Measurements from ENCODE around the gene FOXK2. TPM values are rescaled to one million over a fixed set of nuclear protein-coding genes. Genes with fewer than 3 reads are reported as not detected.

FOXK2 gene
- total and polyA plus RNA-seq, 4 donors, result 26.8 to 57.1 (median 46.5) TPM

- WGBS (ENCODE audit: insufficient coverage), result 63% methylated on average over 9 of the region's 9 CpGs
Measured at GRCh38 chr17:82592289-82592766, 72.8 kb downstream of the FOXK2 start.

GRCh38 chr17:82592767-82593589, 73.4 kb downstream of the FOXK2 start:
- 10% methylated on average over 29 of the region's 29 CpGs for WGBS (ENCODE audit: insufficient coverage)
- peak; percentile 57 to 96 (median 75) for DNase-seq (ENCODE audit: low read depth in 4 of 6, low spot score in 6 of 6)
- peak overlapping the region; percentile 52 for H3K4me3 ChIP-seq (ENCODE audit: low read depth, low read length)

More at GRCh38 chr17:82592289-82592766, 72.8 kb downstream of the FOXK2 start:
- no peak for DNase-seq (ENCODE audit: low read depth in 4 of 6, low spot score in 6 of 6)
- Histone ChIP-seq H3K36me3 (ENCODE audit: control insufficient read depth, insufficient read depth, low read length) (peaks cover 75% of the 10 kb centered on the region), H3K4me1 (ENCODE audit: control insufficient read depth, insufficient read depth, low read length) (peaks cover 35% of the 10 kb centered on the region), H3K27ac (ENCODE audit: low read depth, low read length) (peak overlapping the region; percentile 91), H3K27me3 (ENCODE audit: control insufficient read depth, insufficient read depth, low read length) (no peaks in the 10 kb centered on the region), H3K4me3 (ENCODE audit: low read depth, low read length) (no peak overlapping the region), H3K9me3 (ENCODE audit: control insufficient read depth, insufficient read depth, low read length) (no peaks in the 10 kb centered on the region)

GRCh38 chr17:82593590-82594087, 74.1 kb downstream of the FOXK2 start:
- WGBS (ENCODE audit: insufficient coverage), result 46% methylated on average over 27 of the region's 29 CpGs
- Histone ChIP-seq H3K27me3 (ENCODE audit: control insufficient read depth, insufficient read depth, low read length) (no peaks in the 10 kb centered on the region), H3K4me1 (ENCODE audit: control insufficient read depth, insufficient read depth, low read length) (peaks cover 35% of the 10 kb centered on the region), H3K27ac (ENCODE audit: low read depth, low read length) (peak overlapping the region; percentile 91), H3K36me3 (ENCODE audit: control insufficient read depth, insufficient read depth, low read length) (peaks cover 74% of the 10 kb centered on the region), H3K9me3 (ENCODE audit: control insufficient read depth, insufficient read depth, low read length) (no peaks in the 10 kb centered on the region), H3K4me3 (ENCODE audit: low read depth, low read length) (peak overlapping the region; percentile 52)
- DNase-seq (ENCODE audit: low read depth in 4 of 6, low spot score in 6 of 6), result peak in 2 of 6 donors; percentile 31 to 37

More at GRCh38 chr17:82592767-82593589, 73.4 kb downstream of the FOXK2 start:
- Histone ChIP-seq H3K9me3 (ENCODE audit: control insufficient read depth, insufficient read depth, low read length) (no peaks in the 10 kb centered on the region), H3K4me1 (ENCODE audit: control insufficient read depth, insufficient read depth, low read length) (peaks cover 35% of the 10 kb centered on the region), H3K36me3 (ENCODE audit: control insufficient read depth, insufficient read depth, low read length) (peaks cover 74% of the 10 kb centered on the region), H3K27me3 (ENCODE audit: control insufficient read depth, insufficient read depth, low read length) (no peaks in the 10 kb centered on the region), H3K27ac (ENCODE audit: low read depth, low read length) (peak overlapping the region; percentile 91)

- 95% methylated on average over 11 of the region's 11 CpGs for WGBS (ENCODE audit: insufficient coverage)
- DNase-seq (ENCODE audit: low read depth in 4 of 6, low spot score in 6 of 6), result no peak
- Histone ChIP-seq H3K4me1 (ENCODE audit: control insufficient read depth, insufficient read depth, low read length) (peaks cover 35% of the 10 kb centered on the region), H3K36me3 (ENCODE audit: control insufficient read depth, insufficient read depth, low read length) (peaks cover 81% of the 10 kb centered on the region), H3K9me3 (ENCODE audit: control insufficient read depth, insufficient read depth, low read length) (no peaks in the 10 kb centered on the region), H3K4me3 (ENCODE audit: low read depth, low read length) (no peak overlapping the region), H3K27me3 (ENCODE audit: control insufficient read depth, insufficient read depth, low read length) (no peaks in the 10 kb centered on the region), H3K27ac (ENCODE audit: low read depth, low read length) (no peak overlapping the region)
Measured at GRCh38 chr17:82594571-82594970, 75.0 kb downstream of the FOXK2 start.

GRCh38 chr17:82595893-82596292, 76.4 kb downstream of the FOXK2 start:
- H3K27me3 ChIP-seq (ENCODE audit: control insufficient read depth, insufficient read depth, low read length), result no peaks in the 10 kb centered on the region
- DNase-seq (ENCODE audit: low read depth in 4 of 6, low spot score in 6 of 6), result no peak
- H3K9me3 ChIP-seq (ENCODE audit: control insufficient read depth, insufficient read depth, low read length), result no peaks in the 10 kb centered on the region
- H3K4me1 ChIP-seq (ENCODE audit: control insufficient read depth, insufficient read depth, low read length), result peaks cover 32% of the 10 kb centered on the region
- H3K4me3 ChIP-seq (ENCODE audit: low read depth, low read length), result no peak overlapping the region
- H3K36me3 ChIP-seq (ENCODE audit: control insufficient read depth, insufficient read depth, low read length), result peaks cover 84% of the 10 kb centered on the region
- WGBS (ENCODE audit: insufficient coverage), result 92% methylated on average over 17 of the region's 21 CpGs
- no peak overlapping the region for H3K27ac ChIP-seq (ENCODE audit: low read depth, low read length)

GRCh38 chr17:82596296-82596695, 76.8 kb downstream of the FOXK2 start:
- WGBS (ENCODE audit: insufficient coverage), result 90% methylated on average over 15 of the region's 16 CpGs

GRCh38 chr17:82596837-82597672, 77.5 kb downstream of the FOXK2 start:
- H3K36me3 ChIP-seq (ENCODE audit: control insufficient read depth, insufficient read depth, low read length), result peaks cover 84% of the 10 kb centered on the region
- WGBS (ENCODE audit: insufficient coverage), result 91% methylated on average over 33 of the region's 33 CpGs
- H3K4me1 ChIP-seq (ENCODE audit: control insufficient read depth, insufficient read depth, low read length), result peaks cover 21% of the 10 kb centered on the region
- DNase-seq (ENCODE audit: low read depth in 4 of 6, low spot score in 6 of 6), result no peak
- H3K27ac ChIP-seq (ENCODE audit: low read depth, low read length), result no peak overlapping the region
- H3K4me3 ChIP-seq (ENCODE audit: low read depth, low read length), result no peak overlapping the region
- H3K27me3 ChIP-seq (ENCODE audit: control insufficient read depth, insufficient read depth, low read length), result no peaks in the 10 kb centered on the region
- H3K9me3 ChIP-seq (ENCODE audit: control insufficient read depth, insufficient read depth, low read length), result no peaks in the 10 kb centered on the region

More at GRCh38 chr17:82596296-82596695, 76.8 kb downstream of the FOXK2 start:
- DNase-seq (ENCODE audit: low read depth in 4 of 6, low spot score in 6 of 6), result no peak
- no peak overlapping the region for H3K4me3 ChIP-seq (ENCODE audit: low read depth, low read length)
- no peaks in the 10 kb centered on the region for H3K9me3 ChIP-seq (ENCODE audit: control insufficient read depth, insufficient read depth, low read length)
- no peak overlapping the region for H3K27ac ChIP-seq (ENCODE audit: low read depth, low read length)
- H3K36me3 ChIP-seq (ENCODE audit: control insufficient read depth, insufficient read depth, low read length), result peaks cover 84% of the 10 kb centered on the region
- H3K27me3 ChIP-seq (ENCODE audit: control insufficient read depth, insufficient read depth, low read length), result no peaks in the 10 kb centered on the region
- H3K4me1 ChIP-seq (ENCODE audit: control insufficient read depth, insufficient read depth, low read length), result peaks cover 28% of the 10 kb centered on the region

- 82% methylated on average over 20 of the region's 23 CpGs for WGBS (ENCODE audit: insufficient coverage)
- no peaks in the 10 kb centered on the region for H3K27me3 ChIP-seq (ENCODE audit: control insufficient read depth, insufficient read depth, low read length)
- no peaks in the 10 kb centered on the region for H3K9me3 ChIP-seq (ENCODE audit: control insufficient read depth, insufficient read depth, low read length)
- H3K4me3 ChIP-seq (ENCODE audit: low read depth, low read length), result no peak overlapping the region
- peaks cover 14% of the 10 kb centered on the region for H3K4me1 ChIP-seq (ENCODE audit: control insufficient read depth, insufficient read depth, low read length)
- peaks cover 91% of the 10 kb centered on the region for H3K36me3 ChIP-seq (ENCODE audit: control insufficient read depth, insufficient read depth, low read length)
- DNase-seq (ENCODE audit: low read depth in 4 of 6, low spot score in 6 of 6), result no peak
- H3K27ac ChIP-seq (ENCODE audit: low read depth, low read length), result no peak overlapping the region
Measured at GRCh38 chr17:82598256-82599119, 79.0 kb downstream of the FOXK2 start.
